ENCODE measurements around the gene ZMYND19.
"Not testable (repeated sequence)": the region's sequence is repeated elsewhere in the genome, so short reads cannot be mapped to it uniquely, and the experiment has no call there.

The ZMYND19 gene

GRCh38 chr9:137614631-137615386, 24.5 kb upstream of the ZMYND19 start:
- no peak for DNase-seq (ENCODE audit: low spot score)

- DNase-seq (ENCODE audit: low spot score) = no peak
Measured at GRCh38 chr9:137613738-137614523, 23.6 kb upstream of the ZMYND19 start.

GRCh38 chr9:137613259-137613658, 22.9 kb upstream of the ZMYND19 start:
- DNase-seq (ENCODE audit: low spot score) = no peak

DNA sequence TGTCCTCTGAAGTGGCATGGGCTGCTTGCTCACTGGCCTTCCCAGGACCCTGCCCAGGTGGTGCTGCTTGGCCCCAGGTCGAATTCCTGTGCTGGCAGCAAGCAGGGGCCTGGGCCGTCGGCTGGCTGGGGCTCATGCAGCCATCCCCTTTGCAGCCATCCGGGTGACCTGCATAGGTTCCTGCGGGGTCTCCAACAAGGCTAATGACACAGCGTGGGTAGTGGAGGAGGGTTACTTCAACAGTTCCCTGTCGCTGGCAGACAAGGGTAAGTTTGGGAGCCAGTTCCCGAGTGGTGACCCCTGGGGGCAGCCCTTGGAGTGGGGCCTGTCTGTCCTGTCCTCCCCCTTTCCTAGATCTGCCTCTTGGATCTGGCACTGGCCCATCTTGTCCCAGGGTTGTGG, 22.4 kb upstream of the ZMYND19 start:
- DNase-seq (ENCODE audit: low spot score) = no peak

DNA sequence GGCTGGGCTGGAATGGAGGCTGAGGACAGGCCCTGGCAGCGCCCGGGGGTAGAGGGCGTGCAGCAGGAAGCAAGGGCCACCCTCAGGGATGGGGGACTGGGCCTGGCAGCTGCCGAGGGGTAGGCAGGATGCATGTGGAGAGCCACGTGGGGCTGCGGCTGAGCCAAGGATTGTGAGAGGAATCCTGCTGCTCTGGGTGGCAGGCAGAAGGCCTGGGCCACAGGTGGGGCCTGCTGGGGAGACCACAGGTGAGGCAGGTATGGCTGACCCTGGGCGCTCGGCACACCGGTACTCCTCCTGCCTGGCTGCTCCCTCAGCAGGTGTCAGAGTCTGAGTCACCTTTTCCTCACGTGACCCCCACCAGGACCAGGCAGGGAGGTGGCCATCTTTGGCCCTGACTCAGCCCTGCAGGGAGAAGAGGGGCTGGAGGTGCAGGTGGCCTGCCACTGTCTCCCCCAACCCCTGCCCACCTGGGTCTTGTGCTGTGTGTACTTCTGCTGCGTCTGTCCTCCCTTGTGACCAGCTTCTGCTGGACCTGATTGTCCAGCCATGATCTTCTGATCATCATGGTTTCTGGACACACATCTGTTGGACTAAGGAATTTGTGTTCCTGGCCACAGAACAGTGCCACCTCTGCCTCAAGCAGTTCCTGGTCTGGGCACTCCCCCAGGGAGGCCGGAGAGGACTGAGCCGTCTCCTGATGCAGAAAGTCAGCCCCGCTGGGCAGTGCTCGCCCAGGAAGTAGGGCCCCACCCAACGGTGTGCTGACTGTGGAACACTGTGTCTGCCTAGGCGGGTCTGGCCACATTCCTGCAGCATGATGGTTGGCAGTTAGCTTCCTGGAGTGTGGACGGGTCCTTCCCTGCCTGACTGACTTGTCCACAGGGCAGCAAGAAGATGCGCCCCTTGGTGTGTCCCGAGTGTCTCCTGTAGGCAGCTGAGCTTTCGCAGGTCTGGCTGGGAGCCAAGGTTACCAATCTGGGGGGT, 21.6 kb upstream of the ZMYND19 start:
- DNase-seq (ENCODE audit: low spot score) = peak; percentile 53

- DNase-seq (ENCODE audit: low spot score) = no peak
Measured at GRCh38 chr9:137610944-137611343, 20.6 kb upstream of the ZMYND19 start.

GRCh38 chr9:137607141-137607857, 17.0 kb upstream of the ZMYND19 start:
- DNase-seq (ENCODE audit: low spot score) = no peak

- DNase-seq (ENCODE audit: low spot score) = no peak
Measured at GRCh38 chr9:137606734-137607138, 16.4 kb upstream of the ZMYND19 start.

DNA sequence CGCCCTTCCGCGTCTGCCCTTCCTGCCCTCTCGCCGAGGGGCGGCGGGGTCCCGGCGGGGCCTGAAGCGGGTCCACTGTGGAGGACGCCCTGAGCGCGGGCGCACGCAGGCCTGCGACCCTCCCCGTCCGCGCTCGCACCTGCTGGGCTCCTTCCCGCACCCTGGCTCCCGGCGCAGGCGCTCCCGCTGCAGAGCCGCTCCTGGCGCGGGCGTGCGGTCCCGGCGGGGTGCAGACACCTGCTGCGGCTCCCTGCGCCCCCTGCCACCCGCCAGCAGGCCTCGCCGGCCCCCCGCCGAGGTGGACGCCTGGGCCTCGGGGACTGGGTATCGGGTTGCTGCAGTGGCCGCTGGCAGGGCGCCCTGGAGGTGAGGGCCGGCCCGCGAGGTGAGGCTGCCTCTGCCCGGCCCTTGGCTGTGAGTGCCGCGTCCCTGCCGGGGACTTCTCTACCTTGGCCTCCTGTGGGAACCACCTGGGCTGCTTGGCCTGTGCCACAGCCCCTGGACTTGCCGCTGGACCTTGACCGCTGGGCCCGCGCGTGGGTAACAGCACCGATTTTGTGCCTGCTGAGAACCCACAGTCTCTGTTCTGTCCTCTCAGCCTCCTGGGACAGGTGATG, 15.8 kb upstream of the ZMYND19 start:
- no peak for DNase-seq (ENCODE audit: low spot score)

- DNase-seq (ENCODE audit: low spot score) = peak; percentile 88
Measured at GRCh38 chr9:137605121-137606004, 15.1 kb upstream of the ZMYND19 start, which contains the start of gene ARRDC1. ARRDC1 (plus strand) TSS chr9:137605686; CDS start chr9:137605718, 32 bp downstream.

DNA sequence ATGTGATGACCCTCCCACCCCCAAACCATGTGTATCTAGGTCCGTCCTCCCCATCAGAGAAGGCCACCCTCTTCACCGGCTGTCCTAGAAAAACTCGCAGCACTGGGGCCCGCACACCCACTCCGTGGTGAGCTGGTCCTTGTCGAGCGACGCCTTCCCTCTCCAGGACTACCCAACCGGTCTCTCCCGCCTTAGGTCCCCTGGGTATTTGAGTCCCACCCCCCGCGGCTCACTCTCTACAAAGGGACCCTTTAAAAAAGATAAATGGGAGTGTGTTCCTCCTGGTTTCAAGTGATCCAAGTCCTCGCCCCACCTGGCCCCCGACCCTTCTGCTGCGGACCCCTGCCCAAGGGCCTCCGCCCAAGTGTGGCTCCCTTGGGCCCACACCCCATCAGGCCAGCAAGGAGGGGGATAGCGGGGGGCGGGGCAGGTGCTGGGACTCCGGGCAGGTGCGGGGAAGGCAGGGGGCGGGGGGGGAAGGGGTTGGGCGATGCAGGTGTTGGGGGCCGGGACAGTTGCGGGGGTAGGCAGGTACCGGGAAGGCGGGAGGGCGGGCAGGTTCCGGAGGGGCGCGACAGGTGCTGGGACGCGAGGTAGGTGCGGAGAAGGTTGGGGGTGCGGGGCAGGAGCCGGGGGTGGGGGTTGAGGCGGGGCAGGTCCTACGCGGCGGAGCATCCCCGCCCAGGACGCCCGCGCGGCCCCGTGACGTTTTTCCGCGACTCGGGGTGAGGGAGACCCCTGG, 14.2 kb upstream of the ZMYND19 start:
- no peak for DNase-seq (ENCODE audit: low spot score)

DNA sequence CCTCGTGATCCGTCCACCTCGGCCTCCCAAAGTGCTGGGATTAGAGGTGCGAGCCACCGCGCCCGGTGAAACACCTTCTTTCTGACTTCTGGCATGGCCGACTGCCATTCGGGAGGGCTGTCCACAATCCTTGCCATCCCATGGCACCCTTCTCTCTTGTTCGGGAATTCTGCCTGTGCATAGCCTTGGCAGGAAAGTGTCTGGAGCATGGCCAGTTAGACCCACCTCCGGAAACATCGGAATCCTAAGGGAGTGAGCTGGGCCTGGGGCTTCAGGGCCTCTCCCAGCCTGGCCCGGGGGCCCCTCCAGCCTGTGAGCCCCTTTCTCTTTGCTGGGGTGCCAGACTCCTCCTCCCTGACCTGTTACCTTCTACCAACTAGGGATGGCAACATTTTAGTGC, 13.6 kb upstream of the ZMYND19 start:
- no peak for DNase-seq (ENCODE audit: low spot score)

- DNase-seq (ENCODE audit: low spot score) = no peak
Measured at GRCh38 chr9:137602661-137603060, 12.3 kb upstream of the ZMYND19 start.

DNA sequence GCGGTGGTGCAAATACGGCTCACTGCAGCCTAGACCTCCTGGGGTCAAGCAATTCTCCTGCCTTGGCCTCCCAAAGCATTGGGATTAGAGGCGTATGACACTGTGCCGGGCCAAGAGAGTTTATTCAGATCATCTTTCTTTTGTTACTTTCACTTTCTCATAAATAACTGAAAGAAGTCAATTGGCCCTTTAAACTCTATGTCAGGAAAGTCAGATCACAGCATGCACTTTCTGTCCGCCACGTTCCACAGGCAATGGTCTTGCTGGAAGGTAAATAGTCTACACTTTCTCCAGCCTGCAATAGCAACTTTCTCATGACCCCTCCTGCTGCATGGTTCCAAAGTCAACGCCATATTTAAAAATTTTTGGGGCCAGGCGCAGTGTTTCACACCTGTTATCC, 8.6 kb upstream of the ZMYND19 start:
- DNase-seq (ENCODE audit: low spot score) = no peak

DNA sequence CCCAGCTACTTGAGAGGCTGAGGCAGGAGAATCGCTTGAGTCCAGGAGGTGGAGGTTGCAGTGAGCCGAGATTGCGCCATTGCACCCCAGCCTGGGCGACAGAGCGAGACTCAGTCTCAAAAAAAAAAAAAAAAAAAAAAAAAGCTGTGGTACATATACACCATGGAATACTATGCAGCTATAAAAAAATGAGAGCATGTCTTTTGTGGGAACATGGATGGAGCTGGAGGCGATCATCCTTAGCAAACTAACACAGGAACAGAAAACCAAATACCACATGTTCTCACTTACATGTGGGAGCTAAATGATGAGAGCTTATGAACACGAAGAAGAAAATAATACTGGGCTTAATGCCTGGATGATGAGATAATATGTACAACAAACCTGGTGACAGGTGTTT, 6.3 kb upstream of the ZMYND19 start:
- not testable (repeated sequence) for DNase-seq (ENCODE audit: low spot score)

GRCh38 chr9:137593176-137593575, 2.9 kb upstream of the ZMYND19 start:
- DNase-seq (ENCODE audit: low spot score) = no peak

- DNase-seq (ENCODE audit: low spot score) = no peak
Measured at GRCh38 chr9:137592767-137593166, 2.5 kb upstream of the ZMYND19 start.

GRCh38 chr9:137590123-137590468, 216 bp downstream of the ZMYND19 start:
- DNase-seq (ENCODE audit: low spot score) = no peak

DNA sequence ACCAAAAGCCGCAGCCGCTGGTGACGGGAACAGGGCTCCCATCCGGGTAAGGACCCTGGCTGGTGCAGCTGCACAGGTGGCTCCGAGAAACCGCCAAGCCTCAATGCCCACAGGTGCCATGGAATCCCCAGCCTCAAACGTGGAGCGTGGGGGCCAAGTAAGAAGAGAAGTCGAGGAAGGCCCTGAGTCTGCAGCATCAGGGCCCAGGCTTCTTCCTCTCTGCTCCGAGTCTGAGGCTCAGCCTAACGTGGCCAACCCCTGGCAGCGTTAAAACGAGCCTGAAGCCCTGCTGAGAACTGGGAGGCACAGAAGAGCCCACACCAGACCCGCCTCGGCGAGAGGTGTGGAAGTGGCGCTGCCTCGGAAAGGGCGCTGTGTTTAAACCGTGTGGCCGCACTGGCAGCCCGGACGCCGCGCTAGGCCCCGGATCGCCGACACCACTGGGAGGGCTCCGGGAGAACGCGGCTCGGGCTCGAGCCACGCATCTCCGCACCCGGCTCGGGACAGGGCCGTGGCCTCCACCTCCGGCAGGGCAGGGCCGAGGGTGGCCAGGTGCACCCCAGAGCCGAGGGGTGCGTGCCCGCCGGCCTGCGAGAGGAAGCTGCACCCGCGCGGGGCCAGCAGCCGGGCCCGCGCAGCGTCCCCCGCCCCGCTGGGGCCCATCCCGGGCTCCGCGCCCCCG, 730 bp downstream of the ZMYND19 start:
- DNase-seq (ENCODE audit: low spot score) = no peak
